ENCODE results near the gene MYMK.

DNA sequence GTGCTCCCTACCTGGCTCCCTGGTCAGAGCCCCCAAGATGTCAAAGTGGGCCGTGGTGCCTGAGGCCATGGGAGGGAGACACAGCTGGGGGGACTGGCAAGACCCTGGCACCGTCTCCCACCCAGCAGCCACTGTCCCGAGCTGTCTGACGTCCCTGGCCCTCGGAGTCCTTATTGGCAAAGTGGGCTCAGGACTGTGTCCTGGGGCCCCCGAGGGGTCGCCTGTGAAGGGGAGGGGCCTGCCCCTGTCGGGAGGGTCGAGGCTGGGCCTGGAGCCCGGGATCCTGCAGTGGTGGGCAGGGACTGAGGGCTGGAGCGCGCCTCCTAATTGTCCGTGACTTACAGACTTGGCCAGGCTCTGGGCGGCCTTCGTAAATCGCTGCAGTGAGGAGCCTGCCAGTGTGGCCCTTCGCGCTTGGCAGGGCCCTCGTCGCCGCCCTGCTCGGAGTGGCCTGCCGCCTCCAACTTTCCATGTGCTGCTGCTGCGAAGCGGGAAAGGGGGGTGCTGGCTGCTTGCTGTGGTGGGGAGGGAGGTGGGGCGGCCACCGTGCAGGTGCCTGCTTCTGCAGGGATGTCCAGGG, 13.7 kb downstream of the MYMK start:
- no peak for TF ChIP-seq CTCF (IDR thresholded peaks at IDR 0.05 in 2 of 3, conservative IDR thresholded peaks at IDR 0.05 in 1 of 3; ENCODE audit: borderline replicate concordance in 1 of 3, insufficient read depth in 1 of 3, low read depth in 2 of 3, low read length in 2 of 3)
- no peak for TF ChIP-seq POLR2A (IDR thresholded peaks at IDR 0.05; ENCODE audit: borderline replicate concordance, extremely low read depth, insufficient read depth, insufficient read length)
- TF ChIP-seq, protein P1, sequence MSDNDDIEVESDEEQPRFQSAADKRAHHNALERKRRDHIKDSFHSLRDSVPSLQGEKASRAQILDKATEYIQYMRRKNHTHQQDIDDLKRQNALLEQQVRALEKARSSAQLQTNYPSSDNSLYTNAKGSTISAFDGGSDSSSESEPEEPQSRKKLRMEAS (IDR thresholded peaks at IDR 0.05), result no peak
- no peak for TF ChIP-seq POLR2AphosphoS5 (IDR thresholded peaks at IDR 0.05; ENCODE audit: low read depth, low read length)
- no peak for TF ChIP-seq FOSL1 (IDR thresholded peaks at IDR 0.05; ENCODE audit: low read depth)
- TF ChIP-seq, protein P2, sequence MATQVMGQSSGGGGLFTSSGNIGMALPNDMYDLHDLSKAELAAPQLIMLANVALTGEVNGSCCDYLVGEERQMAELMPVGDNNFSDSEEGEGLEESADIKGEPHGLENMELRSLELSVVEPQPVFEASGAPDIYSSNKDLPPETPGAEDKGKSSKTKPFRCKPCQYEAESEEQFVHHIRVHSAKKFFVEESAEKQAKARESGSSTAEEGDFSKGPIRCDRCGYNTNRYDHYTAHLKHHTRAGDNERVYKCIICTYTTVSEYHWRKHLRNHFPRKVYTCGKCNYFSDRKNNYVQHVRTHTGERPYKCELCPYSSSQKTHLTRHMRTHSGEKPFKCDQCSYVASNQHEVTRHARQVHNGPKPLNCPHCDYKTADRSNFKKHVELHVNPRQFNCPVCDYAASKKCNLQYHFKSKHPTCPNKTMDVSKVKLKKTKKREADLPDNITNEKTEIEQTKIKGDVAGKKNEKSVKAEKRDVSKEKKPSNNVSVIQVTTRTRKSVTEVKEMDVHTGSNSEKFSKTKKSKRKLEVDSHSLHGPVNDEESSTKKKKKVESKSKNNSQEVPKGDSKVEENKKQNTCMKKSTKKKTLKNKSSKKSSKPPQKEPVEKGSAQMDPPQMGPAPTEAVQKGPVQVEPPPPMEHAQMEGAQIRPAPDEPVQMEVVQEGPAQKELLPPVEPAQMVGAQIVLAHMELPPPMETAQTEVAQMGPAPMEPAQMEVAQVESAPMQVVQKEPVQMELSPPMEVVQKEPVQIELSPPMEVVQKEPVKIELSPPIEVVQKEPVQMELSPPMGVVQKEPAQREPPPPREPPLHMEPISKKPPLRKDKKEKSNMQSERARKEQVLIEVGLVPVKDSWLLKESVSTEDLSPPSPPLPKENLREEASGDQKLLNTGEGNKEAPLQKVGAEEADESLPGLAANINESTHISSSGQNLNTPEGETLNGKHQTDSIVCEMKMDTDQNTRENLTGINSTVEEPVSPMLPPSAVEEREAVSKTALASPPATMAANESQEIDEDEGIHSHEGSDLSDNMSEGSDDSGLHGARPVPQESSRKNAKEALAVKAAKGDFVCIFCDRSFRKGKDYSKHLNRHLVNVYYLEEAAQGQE (IDR thresholded peaks at IDR 0.05; ENCODE audit: low read depth), result no peak
- TF ChIP-seq ZFX (IDR thresholded peaks at IDR 0.05), result no peak
- no peak for TF ChIP-seq EZH2 (IDR thresholded peaks at IDR 0.05)
- no peak for TF ChIP-seq EGR1 (IDR thresholded peaks at IDR 0.05; ENCODE audit: low read depth)
- TF ChIP-seq, protein P3, sequence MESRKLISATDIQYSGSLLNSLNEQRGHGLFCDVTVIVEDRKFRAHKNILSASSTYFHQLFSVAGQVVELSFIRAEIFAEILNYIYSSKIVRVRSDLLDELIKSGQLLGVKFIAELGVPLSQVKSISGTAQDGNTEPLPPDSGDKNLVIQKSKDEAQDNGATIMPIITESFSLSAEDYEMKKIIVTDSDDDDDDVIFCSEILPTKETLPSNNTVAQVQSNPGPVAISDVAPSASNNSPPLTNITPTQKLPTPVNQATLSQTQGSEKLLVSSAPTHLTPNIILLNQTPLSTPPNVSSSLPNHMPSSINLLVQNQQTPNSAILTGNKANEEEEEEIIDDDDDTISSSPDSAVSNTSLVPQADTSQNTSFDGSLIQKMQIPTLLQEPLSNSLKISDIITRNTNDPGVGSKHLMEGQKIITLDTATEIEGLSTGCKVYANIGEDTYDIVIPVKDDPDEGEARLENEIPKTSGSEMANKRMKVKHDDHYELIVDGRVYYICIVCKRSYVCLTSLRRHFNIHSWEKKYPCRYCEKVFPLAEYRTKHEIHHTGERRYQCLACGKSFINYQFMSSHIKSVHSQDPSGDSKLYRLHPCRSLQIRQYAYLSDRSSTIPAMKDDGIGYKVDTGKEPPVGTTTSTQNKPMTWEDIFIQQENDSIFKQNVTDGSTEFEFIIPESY (IDR thresholded peaks at IDR 0.05; ENCODE audit: extremely low read depth, insufficient replicate concordance, low read length), result no peak

All from HCT116 (cell line).